ENCODE results near the gene ZXDC. TPM values are rescaled to one million over a fixed set of nuclear protein-coding genes. Genes with fewer than 3 reads are reported as not detected.
A peak's percentile ranks its signal among the peaks of the same experiment; 100 is the strongest.

ZXDC gene
- total RNA-seq, 1 experiment from 2014 or later, result 61.1 TPM

DNA sequence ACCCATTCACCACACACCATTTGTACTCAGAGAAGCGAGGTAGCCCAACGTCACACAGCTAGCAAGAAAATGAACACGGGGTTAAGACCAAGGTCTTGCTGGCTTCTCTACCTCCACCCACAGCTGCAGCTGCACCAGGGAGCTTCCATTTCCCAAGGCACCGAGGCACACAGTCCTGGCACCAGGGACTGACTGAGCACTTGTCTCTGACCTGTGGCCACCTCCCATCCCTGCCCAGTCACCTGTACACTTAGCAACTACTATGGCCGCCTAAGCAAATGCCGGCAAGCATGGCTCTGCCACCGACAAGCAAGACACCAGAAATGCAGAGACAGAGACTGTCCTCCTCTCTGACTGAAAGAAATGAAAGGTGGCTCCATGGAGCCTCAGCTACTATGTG, 15.3 kb downstream of the ZXDC start:
- BruUV-seq (replicated peaks), result no TSS peak
- no peak for DNase-seq (ENCODE audit: low spot score)
- POLR2A ChIA-PET (ENCODE audit: low non-redundant PET), result no interaction called here
- Histone ChIP-seq H3K36me3 (ENCODE audit: insufficient read depth, low read length, poor library complexity, severe bottlenecking) (peaks cover 95% of the 10 kb centered on the region), H3K27ac (ENCODE audit: low read depth, low read length, poor library complexity, severe bottlenecking) (no peak overlapping the region), H3K27me3 (replicated peaks; ENCODE audit: insufficient read depth, low read depth, low read length, poor library complexity) (no peaks in the 10 kb centered on the region), H3K4me3 (ENCODE audit: low read depth, low read length, poor library complexity, severe bottlenecking) (no peak overlapping the region), H3K9me3 (ENCODE audit: low read depth, low read length, poor library complexity, severe bottlenecking) (no peaks in the 10 kb centered on the region), H3K4me1 (ENCODE audit: insufficient read depth, low read length, poor library complexity, severe bottlenecking) (no peaks in the 10 kb centered on the region)
- TF ChIP-seq CTCF (conservative IDR thresholded peaks at IDR 0.05; ENCODE audit: low read depth, low read length) (no peak), EZH2 (IDR thresholded peaks at IDR 0.05; ENCODE audit: borderline replicate concordance, low read depth, low read length, poor library complexity, severe bottlenecking) (no peak)
- CTCF ChIA-PET, result no interaction called here
- intact Hi-C loops (cut with micrococcal nuclease; ENCODE audit: unreplicated experiment), result no loop called here

GRCh38 chr3:126459763-126460127, 15.9 kb downstream of the ZXDC start:
- DNase-seq (ENCODE audit: low spot score), result no peak
- no peaks in the 10 kb centered on the region for H3K4me1 ChIP-seq (ENCODE audit: insufficient read depth, low read length, poor library complexity, severe bottlenecking)
- H3K9me3 ChIP-seq (ENCODE audit: low read depth, low read length, poor library complexity, severe bottlenecking), result no peaks in the 10 kb centered on the region
- peaks cover 95% of the 10 kb centered on the region for H3K36me3 ChIP-seq (ENCODE audit: insufficient read depth, low read length, poor library complexity, severe bottlenecking)
- no peak overlapping the region for H3K27ac ChIP-seq (ENCODE audit: low read depth, low read length, poor library complexity, severe bottlenecking)
- H3K4me3 ChIP-seq (ENCODE audit: low read depth, low read length, poor library complexity, severe bottlenecking), result no peak overlapping the region
- no TSS peak for BruUV-seq (replicated peaks)
- TF ChIP-seq EZH2 (IDR thresholded peaks at IDR 0.05; ENCODE audit: borderline replicate concordance, low read depth, low read length, poor library complexity, severe bottlenecking) (no peak), CTCF (conservative IDR thresholded peaks at IDR 0.05; ENCODE audit: low read depth, low read length) (no peak)
- intact Hi-C loops (cut with micrococcal nuclease; ENCODE audit: unreplicated experiment), result no loop called here
- ChIA-PET POLR2A (ENCODE audit: low non-redundant PET) (no interaction called here), CTCF (no interaction called here)
- H3K27me3 ChIP-seq (replicated peaks; ENCODE audit: insufficient read depth, low read depth, low read length, poor library complexity), result no peaks in the 10 kb centered on the region

DNA sequence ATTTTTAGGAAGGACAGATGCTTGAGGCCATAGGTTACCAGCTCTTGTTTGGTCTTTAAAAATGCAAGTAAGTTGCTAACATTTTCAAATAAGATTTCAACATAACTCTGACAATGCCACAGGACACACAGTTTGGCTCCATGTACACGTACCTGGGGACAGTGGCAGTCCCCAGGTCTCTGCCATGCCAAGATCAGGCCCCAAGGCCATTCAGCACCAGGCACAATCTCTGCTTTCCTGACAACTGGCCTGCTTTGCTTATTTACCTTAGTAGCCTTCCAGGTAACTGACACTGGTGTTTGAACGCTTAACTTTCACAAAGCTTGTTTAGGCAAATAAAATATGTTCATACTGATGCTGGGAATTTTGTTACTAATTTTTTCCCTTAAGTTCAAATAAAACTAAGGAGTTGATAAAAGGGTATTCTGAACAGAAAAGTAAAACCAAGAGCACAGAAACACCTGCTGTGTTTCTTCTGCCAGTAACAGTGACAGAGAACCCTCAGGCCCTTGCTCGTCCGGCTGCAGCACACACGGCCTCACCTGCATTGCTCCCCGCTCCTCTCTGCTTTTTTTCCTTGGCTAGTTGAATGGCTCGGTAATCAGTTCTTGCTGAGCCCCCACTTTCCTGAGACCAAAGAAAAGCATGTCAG, 16.5 kb downstream of the ZXDC start:
- intact Hi-C loops (cut with micrococcal nuclease; ENCODE audit: unreplicated experiment), result no loop called here
- no peak for DNase-seq (ENCODE audit: low spot score)
- peaks cover 94% of the 10 kb centered on the region for H3K36me3 ChIP-seq (ENCODE audit: insufficient read depth, low read length, poor library complexity, severe bottlenecking)
- no peaks in the 10 kb centered on the region for H3K4me1 ChIP-seq (ENCODE audit: insufficient read depth, low read length, poor library complexity, severe bottlenecking)
- H3K4me3 ChIP-seq (ENCODE audit: low read depth, low read length, poor library complexity, severe bottlenecking), result no peak overlapping the region
- no peaks in the 10 kb centered on the region for H3K9me3 ChIP-seq (ENCODE audit: low read depth, low read length, poor library complexity, severe bottlenecking)
- no peak for TF ChIP-seq CTCF (conservative IDR thresholded peaks at IDR 0.05; ENCODE audit: low read depth, low read length)
- no peak for TF ChIP-seq EZH2 (IDR thresholded peaks at IDR 0.05; ENCODE audit: borderline replicate concordance, low read depth, low read length, poor library complexity, severe bottlenecking)
- POLR2A ChIA-PET (ENCODE audit: low non-redundant PET), result no interaction called here
- CTCF ChIA-PET, result no interaction called here
- H3K27ac ChIP-seq (ENCODE audit: low read depth, low read length, poor library complexity, severe bottlenecking), result no peak overlapping the region
- H3K27me3 ChIP-seq (replicated peaks; ENCODE audit: insufficient read depth, low read depth, low read length, poor library complexity), result no peaks in the 10 kb centered on the region
- BruUV-seq (replicated peaks), result TSS peak; percentile 7
